GM18507 (cell line): ENCODE data around the gene SPDYC.
"Not testable (repeated sequence)": the region's sequence is repeated elsewhere in the genome, so short reads cannot be mapped to it uniquely, and the experiment has no call there.

Experiments
- DNase-seq: peaks from one replicate; pipeline ENCODE4 v3.0.0; 2011; ENCODE audit warnings: low read depth; ENCODE audit not compliant: insufficient read length; ENCODE audit errors: extremely low spot score
- FAIRE-seq: peaks from 2 replicates; lab custom pipeline; 2011; peaks lifted over from hg19 to GRCh38; lab: Jason Lieb, UNC

The SPDYC gene

DNA sequence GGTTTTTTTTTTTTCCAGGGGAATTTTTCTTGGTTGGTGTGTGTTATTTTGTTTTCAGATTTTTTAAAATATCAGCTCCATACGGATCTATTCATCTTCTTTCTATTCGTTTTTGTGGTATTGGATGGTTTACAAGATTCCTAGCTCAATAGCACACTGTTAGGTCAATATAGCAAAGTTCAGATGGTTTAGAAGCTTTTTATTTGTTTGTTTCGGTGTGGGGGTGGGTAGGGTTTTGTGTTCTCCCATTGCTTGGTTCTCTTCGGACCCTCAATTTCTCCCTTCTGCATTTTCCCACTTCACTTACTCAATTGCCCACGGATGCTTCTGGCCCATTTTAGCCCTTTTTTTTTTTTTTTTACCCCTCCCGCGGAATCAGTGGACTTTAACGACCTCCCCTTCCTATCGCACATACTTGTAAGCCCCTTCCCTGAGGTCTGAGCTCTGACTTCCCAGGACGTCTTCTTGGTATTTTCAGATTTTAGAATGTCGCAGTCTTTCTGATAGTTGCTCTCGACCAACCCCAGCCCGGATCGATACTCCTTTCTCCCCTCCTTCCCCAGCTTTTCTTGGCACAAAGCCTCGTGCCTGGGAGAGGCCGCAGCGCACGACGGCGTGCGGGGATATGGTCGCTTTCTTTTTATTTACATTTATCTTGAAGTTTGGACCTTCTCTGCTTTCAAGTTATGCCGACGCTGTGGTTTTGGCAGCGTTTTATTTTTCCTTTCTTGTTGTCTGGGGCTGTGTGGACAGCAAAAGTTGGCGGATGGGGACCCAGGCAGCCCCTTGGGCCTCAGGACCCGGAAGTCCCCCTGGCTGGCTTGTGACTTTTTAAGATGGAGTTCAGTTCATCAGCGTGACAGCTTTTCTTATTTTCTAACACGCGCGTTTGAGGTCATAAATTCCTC lies 4.4 kb upstream of the SPDYC start:
- DNase-seq (no peak), FAIRE-seq (no peak)

GRCh38 chr11:65166893-65167292 lies 3.1 kb upstream of the SPDYC start:
- FAIRE-seq (no peak), DNase-seq (no peak)

DNA sequence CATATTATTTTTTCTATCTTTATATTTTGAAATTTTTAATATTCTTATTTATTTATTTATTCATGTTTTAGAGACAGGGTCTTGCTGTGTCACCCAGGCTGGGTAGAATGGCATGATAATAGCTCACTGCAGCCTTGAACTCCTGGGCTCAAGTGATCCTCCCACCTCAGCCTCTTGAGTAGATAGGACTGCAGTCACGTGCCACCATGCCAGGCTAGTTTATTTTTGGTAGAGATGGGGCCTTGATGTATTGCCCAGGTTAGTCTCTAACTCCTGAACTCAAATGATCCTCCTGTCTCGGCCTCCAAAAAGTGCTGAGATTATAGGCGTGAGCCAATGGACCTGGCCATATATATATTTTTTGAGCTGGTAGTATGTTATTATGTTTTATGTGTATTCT lies 2.4 kb upstream of the SPDYC start:
- DNase-seq (no peak), FAIRE-seq (no peak)

DNA sequence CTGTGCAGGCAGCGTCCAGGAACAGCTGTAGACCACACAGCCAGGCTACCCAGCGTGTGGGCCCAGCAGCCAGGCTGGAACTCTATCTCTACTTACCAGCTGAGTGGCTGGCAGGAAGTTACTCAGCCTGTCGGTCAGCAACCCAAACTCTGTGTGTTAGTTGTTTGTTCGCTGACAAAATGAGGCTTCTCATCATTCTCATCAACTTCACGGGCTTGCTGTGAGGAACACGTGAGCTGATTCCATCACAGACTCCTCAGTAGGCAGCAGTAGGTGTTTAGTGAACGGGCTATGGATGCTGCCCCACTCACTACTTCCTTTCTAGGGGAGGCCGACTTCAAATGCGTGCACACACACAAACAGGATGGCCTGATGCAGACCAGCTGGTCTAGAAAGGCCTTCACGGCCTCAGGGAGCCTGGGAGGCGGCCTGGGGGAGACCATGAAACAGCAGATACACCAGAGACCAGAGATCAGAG lies 830 bp upstream of the SPDYC start:
- FAIRE-seq = no peak
- no peak for DNase-seq

DNA sequence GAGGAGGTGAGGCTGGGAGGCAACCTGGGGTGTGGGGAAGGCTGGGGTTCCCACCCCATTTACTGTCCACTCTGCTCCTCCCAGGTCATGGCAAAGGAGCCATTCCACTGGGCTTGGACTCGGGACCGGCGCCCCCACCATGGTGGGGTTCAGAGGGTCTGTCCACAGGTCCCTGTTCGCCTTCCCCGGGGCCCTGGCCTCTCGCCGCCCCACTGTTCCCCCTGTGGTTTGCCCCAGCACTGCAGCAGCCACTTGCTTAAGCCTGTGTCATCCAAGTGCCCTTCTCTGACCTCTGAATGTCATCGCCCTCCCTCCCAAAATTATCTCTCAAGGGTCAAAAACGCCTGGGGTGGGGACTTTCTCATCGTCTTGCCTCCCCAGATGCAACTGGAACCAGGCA lies 2.6 kb downstream of the SPDYC start:
- DNase-seq = no peak
- no peak for FAIRE-seq

DNA sequence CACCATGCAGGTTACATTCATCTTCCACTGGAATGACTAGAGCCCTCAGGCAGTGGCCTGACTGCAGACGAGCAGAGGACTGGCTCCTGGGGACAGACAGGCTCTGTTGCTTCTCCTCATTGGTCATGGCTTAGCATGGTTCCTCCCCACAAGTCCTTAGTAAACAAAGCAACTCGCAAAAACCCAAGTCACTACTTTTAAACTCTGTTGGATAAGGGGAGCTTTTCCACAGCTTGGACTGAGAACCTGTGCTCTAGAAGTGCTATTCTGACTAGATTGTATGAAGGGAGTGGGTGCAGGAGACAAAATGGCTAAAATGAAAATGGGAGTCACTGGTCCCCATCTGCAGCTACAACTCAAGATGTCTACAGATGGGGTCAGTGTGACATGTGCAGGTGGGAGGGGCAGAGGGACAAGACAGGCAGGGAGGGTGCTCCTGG lies 4.6 kb downstream of the SPDYC start:
- DNase-seq, FAIRE-seq: not testable (repeated sequence)

DNA sequence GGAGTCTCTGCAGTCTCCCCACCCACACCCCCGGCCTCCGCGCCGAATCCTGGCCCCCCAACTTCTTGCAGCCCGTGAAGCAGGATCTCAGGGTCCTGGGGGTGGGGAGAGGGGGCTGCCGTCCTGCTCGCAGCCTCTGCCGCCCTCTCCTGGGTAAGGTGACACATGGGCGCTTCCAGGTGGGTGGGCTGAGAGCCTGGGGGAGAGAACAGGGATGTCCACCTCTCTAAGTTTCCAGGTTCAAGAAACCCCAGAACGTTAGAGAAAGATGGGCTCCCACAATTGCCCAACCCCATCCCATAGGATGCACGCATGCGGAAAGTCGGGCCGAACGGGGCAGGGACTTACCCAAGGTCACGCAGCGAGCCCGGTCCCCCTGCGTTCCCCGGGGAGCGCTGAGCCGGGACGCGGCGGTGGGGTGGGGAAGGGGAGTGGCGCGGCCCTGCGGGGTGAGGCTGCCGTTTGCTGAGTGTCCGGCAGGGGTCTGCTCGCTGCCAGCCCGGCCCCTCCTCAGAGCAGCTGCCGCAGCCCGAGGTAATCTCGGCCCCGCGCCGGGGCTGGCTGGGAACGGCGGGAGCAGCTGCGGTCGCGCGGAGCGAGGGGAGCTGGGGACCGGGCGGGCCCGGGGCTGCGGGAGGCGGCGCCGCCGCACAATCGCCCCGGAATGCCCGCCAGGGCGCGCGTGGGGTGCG lies 11.0 kb downstream of the SPDYC start:
- FAIRE-seq = peak; percentile 65

GRCh38 chr11:65181569-65182257 lies 11.7 kb downstream of the SPDYC start, which contains the start of gene CAPN1:
CAPN1 (plus strand) TSS chr11:65181928; CDS start chr11:65182702, 774 bp downstream.
- DNase-seq (peak; percentile 72), FAIRE-seq (peak; percentile 79)

More for the DNA sequence above, 11.0 kb downstream of the SPDYC start:
- peak; percentile 64 for DNase-seq

GRCh38 chr11:65182258-65183170 lies 12.5 kb downstream of the SPDYC start:
- no peak for FAIRE-seq
- no peak for DNase-seq

GRCh38 chr11:65183201-65183891 lies 13.3 kb downstream of the SPDYC start:
- FAIRE-seq (no peak), DNase-seq (no peak)

- DNase-seq (no peak), FAIRE-seq (no peak)
Measured at GRCh38 chr11:65184146-65184545, 14.1 kb downstream of the SPDYC start.

DNA sequence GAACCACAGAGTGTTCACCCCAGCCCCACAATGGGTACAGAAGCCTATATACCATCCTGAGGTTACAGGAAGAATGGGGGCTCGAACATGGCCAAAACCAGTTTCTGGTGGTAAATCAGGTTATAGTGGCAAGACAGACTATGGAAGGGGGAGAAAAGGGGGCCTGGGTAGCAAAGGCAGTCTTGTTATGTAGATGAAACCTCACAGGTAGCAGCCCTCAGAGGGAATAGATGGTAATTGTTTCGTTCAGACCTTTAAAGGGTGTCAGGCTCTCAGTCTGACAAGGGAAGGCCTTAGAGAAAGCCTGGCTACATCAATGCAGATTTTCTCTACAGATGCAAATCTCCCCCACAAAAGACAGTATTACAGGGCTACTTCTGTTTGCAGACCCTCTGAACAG lies 15.1 kb downstream of the SPDYC start:
- DNase-seq = no peak
- no peak for FAIRE-seq

DNA sequence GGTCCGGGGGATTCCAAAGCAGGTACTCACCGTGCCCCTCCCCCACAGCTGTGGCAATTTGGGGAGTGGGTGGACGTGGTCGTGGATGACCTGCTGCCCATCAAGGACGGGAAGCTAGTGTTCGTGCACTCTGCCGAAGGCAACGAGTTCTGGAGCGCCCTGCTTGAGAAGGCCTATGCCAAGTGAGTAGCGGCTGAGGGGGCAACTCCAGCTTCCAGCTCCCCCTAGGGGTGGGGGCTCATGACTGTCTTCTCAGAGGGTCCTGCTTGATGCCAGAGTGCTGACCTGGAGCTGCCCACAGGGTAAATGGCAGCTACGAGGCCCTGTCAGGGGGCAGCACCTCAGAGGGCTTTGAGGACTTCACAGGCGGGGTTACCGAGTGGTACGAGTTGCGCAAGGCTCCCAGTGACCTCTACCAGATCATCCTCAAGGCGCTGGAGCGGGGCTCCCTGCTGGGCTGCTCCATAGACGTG lies 15.9 kb downstream of the SPDYC start:
- DNase-seq = no peak
- no peak for FAIRE-seq

DNA sequence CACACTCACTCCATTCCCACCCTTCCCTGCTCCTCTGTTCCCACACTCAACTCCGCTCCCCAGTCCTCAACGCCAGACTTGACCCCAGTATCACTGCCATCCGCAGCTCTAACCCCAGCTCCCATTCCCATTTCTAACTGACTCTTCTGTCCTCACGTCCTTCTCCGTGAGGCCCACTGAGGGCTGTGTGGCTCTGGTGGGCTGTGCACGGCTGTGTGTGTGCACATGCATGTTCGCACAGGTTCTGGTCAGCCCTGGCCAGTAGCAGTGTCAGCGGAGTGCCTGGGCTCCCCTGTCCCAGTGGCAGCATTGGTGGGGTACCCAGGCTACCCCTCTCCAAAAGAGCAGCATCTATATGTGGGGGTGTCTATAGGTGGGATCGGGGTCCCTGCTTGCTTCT lies 16.7 kb downstream of the SPDYC start:
- no peak for DNase-seq
- FAIRE-seq = no peak

DNA sequence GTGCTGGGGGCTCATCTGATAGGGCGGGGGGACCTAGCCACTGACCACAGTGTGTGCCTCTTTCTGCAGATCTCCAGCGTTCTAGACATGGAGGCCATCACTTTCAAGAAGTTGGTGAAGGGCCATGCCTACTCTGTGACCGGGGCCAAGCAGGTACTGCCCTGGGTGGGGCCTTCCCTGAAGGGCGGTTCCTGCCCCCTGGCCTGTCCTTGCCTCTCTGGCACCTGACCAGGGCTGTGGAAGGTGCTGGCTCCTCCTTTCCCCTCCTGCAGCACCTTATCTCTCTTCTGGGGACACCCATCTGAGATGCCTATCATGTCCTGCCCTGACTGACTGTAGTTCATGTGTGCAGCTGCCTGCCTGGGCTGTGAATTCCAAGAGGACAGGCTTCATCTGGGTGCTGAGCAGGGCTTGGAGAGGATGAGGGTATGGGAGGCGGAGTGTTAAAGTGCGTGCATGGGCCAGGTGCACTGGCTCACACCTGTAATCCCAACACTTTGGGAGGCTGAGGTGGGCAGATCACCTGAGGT lies 17.2 kb downstream of the SPDYC start:
- DNase-seq (no peak), FAIRE-seq (no peak)

GRCh38 chr11:65187971-65188461 lies 18.0 kb downstream of the SPDYC start:
- DNase-seq = no peak
- FAIRE-seq = no peak

DNA sequence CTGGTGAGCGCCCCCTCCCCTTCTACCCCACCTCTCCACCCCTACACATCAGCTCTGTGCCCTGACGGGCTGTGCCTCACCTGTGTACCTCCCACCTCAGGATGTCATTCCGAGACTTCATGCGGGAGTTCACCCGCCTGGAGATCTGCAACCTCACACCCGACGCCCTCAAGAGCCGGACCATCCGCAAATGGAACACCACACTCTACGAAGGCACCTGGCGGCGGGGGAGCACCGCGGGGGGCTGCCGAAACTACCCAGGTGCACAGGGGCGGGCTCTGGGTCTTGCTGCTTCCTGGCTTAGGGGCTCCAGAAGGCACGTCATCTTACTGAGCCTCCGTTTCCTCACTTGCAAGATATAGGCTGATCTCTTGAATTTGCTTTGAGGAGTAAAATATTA lies 18.5 kb downstream of the SPDYC start:
- DNase-seq (no peak), FAIRE-seq (no peak)

GRCh38 chr11:65189191-65189590 lies 19.2 kb downstream of the SPDYC start:
- FAIRE-seq (no peak), DNase-seq (no peak)
